WTC11 (cell line): ENCODE measurements around the gene PRSS53. TPM values are rescaled to one million over a fixed set of nuclear protein-coding genes. Genes with fewer than 3 reads are reported as not detected.

Experiments used
- total RNA-seq: library from RNA; stranded (reverse); gene quantifications from 3 replicates; pipeline ENCODE4 v1.2.3, GENCODE V29; 2021

The PRSS53 gene
- total RNA-seq, 1 experiment from 2014 or later = 4.9 TPM

Other genes starting within 250 kb of the PRSS53 start
- 18.3 to 20.3 TPM (median 18.7 TPM) in 3 replicates for gene BCL7C, start 194.9 kb downstream of the PRSS53 start, total RNA-seq
- gene CTF1, start 192.3 kb downstream of the PRSS53 start, total RNA-seq = 1.4 to 1.9 TPM (median 1.6 TPM) in 3 replicates
- 79.0 to 84.9 TPM (median 84.3 TPM) in 3 replicates for gene FBXL19, start 165.4 kb downstream of the PRSS53 start, total RNA-seq
- gene ORAI3, start 139.9 kb downstream of the PRSS53 start, total RNA-seq = 10.8 to 13.5 TPM (median 13.2 TPM) in 3 replicates
- 29.3 to 31.1 TPM (median 29.4 TPM) in 3 replicates for gene SETD1A, start 131.2 kb downstream of the PRSS53 start, total RNA-seq
- 4.1 to 4.5 TPM (median 4.5 TPM) in 3 replicates for gene HSD3B7, start 103.7 kb downstream of the PRSS53 start, total RNA-seq
- 15.9 to 20.5 TPM (median 19.9 TPM) in 3 replicates for gene STX1B, start 78.3 kb downstream of the PRSS53 start, total RNA-seq
- gene STX4, start 55.4 kb downstream of the PRSS53 start, total RNA-seq = 31.3 to 38.4 TPM (median 32.5 TPM) in 3 replicates
- 13.5 to 17.3 TPM (median 16.6 TPM) in 3 replicates for gene ZNF668, start 14.7 kb downstream of the PRSS53 start, total RNA-seq
- 26.7 to 29.3 TPM (median 29.1 TPM) in 3 replicates for gene ZNF646, start 14.5 kb downstream of the PRSS53 start, total RNA-seq
- gene VKORC1, start 5.9 kb upstream of the PRSS53 start, total RNA-seq = 85.7 to 114 TPM (median 110 TPM) in 3 replicates
- 58.3 to 71.3 TPM (median 69.3 TPM) in 3 replicates for gene BCKDK, start 19.4 kb upstream of the PRSS53 start, total RNA-seq
- gene KAT8, start 28.7 kb upstream of the PRSS53 start, total RNA-seq = 65.7 to 70.8 TPM (median 69.8 TPM) in 3 replicates
- gene PRSS8, start 46.8 kb upstream of the PRSS53 start, total RNA-seq = 78.8 to 127 TPM (median 127 TPM) in 3 replicates
- gene PRSS36, start 61.1 kb upstream of the PRSS53 start, total RNA-seq = 0.48 to 1.5 TPM (median 1.3 TPM) in 3 replicates
- 631 to 770 TPM (median 679 TPM) in 3 replicates for gene FUS, start 91.2 kb upstream of the PRSS53 start, total RNA-seq
- gene PYCARD, start 113.8 kb upstream of the PRSS53 start, total RNA-seq = 35.2 to 45.5 TPM (median 42.4 TPM) in 3 replicates
- gene TRIM72, start 125.2 kb upstream of the PRSS53 start, total RNA-seq = 1.8 to 2.5 TPM (median 2.4 TPM) in 3 replicates
- 1.9 to 9.5 TPM (median 6.1 TPM) in 3 replicates for gene PYDC1, start 128.2 kb upstream of the PRSS53 start, total RNA-seq
- 0.82 to 1.1 TPM (median 0.94 TPM) in 3 replicates for gene ITGAM, start 171.0 kb upstream of the PRSS53 start, total RNA-seq